Subcutaneous abdominal adipose tissue (tissue), 5 donors: ENCODE data around the gene AP3S1.
A peak's percentile ranks its signal among the peaks of the same experiment; 100 is the strongest.

ENCODE experiments used
- H3K27ac ChIP-seq: one replicate; pipeline ENCODE4 v1.7.0; 2013; ENCODE audit warnings: low read depth, mild to moderate bottlenecking, inconsistent platforms, low read length, moderate library complexity
- H3K27me3 ChIP-seq, 5 donors: one replicate each; pipeline ENCODE4 v1.7.0; 2013; ENCODE audit warnings: low read length in 5 of 5, inconsistent platforms in 1 of 5; ENCODE audit not compliant: control insufficient read depth in 5 of 5, insufficient read depth in 4 of 5
- H3K36me3 ChIP-seq, 5 donors: one replicate each; pipeline ENCODE4 v1.7.0; 2013; ENCODE audit warnings: low read length in 5 of 5; ENCODE audit not compliant: control insufficient read depth in 5 of 5, insufficient read depth in 5 of 5
- H3K4me1 ChIP-seq, 5 donors: one replicate each; pipeline ENCODE4 v1.7.0; 2013; ENCODE audit warnings: low read length in 5 of 5, mild to moderate bottlenecking in 3 of 5, moderate library complexity in 1 of 5; ENCODE audit not compliant: control insufficient read depth in 5 of 5, insufficient read depth in 5 of 5
- H3K4me3 ChIP-seq, 5 donors: one replicate each; pipeline ENCODE4 v1.7.0; 2013; ENCODE audit warnings: low read length in 5 of 5, low read depth in 1 of 5
- H3K9ac ChIP-seq, 5 donors: one replicate each; pipeline ENCODE4 v1.7.0; 2013; ENCODE audit warnings: low read length in 5 of 5, mild to moderate bottlenecking in 4 of 5, moderate library complexity in 3 of 5
- H3K9me3 ChIP-seq, 5 donors: one replicate each; pipeline ENCODE4 v1.7.0; 2013; ENCODE audit warnings: low read length in 5 of 5; ENCODE audit not compliant: control insufficient read depth in 5 of 5
- donor health status: healthy.
- donor health status: healthy.
- donor health status: healthy.
- donor health status: healthy.
- donor health status: healthy.

AP3S1 gene

DNA sequence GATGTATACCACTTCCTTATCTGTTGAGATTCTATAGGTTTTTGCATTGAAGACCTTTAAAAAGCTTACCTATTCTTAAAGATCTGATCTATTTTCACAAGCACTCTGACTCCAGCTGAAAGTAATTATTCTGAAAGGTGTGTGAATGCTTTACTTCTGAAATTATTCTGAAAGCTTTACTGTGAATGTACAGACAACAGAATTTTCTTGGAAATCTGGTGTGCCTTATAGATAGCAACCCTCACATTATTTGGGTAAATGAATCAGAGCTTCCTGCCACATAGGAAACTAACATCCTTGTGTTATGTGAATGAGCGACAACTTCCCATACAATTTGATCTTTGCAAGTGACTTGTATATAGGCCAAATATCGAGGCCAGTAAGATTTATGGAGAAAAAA, 31.8 kb upstream of the AP3S1 start:
- H3K27me3 ChIP-seq = peaks cover 0 to 11% (median 3%) of the 10 kb centered on the region in 5 donors
- peak overlapping the region; percentile 47 for H3K27ac ChIP-seq
- H3K4me3 ChIP-seq = no peak overlapping the region
- H3K36me3 ChIP-seq = peaks cover 0 to 55% (median 20%) of the 10 kb centered on the region in 5 donors
- H3K9me3 ChIP-seq = no peaks in the 10 kb centered on the region
- H3K4me1 ChIP-seq = peaks cover 0 to 40% (median 20%) of the 10 kb centered on the region in 5 donors
- H3K9ac ChIP-seq = no peak overlapping the region

DNA sequence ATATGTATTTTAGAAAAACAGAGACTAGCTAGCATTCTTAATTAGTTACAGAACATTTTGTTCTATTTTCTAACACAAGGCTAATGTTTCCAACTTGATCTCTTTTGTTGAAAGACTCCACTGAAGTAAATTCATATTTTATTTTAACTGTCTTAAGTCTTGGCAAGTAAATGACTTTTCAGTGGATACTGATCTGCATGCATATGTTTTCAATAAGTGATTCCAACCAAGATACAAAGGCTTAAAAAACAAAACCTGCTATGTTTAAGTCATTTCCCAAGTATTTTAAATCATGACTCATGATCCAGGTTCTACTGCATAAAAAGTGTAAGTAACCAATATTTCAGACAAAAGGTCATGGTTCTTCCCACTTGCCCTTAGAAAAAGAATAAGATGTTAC, 31.0 kb upstream of the AP3S1 start:
- Histone ChIP-seq H3K4me3 (no peak overlapping the region), H3K27ac (peak overlapping the region; percentile 47), H3K4me1 (peaks cover 0 to 48% (median 28%) of the 10 kb centered on the region in 5 donors), H3K9me3 (no peaks in the 10 kb centered on the region), H3K9ac (peak overlapping the region in 1 of 5 donors; percentile 25), H3K36me3 (peaks cover 0 to 47% (median 14%) of the 10 kb centered on the region in 5 donors), H3K27me3 (peaks cover 0 to 18% (median 3%) of the 10 kb centered on the region in 5 donors)

- Histone ChIP-seq H3K27me3 (peaks cover 0 to 23% (median 5%) of the 10 kb centered on the region in 5 donors), H3K4me1 (peaks cover 0 to 54% (median 34%) of the 10 kb centered on the region in 5 donors), H3K4me3 (no peak overlapping the region), H3K36me3 (peaks cover 0 to 41% (median 12%) of the 10 kb centered on the region in 5 donors), H3K27ac (peak overlapping the region; percentile 20), H3K9ac (no peak overlapping the region), H3K9me3 (no peaks in the 10 kb centered on the region)
Measured at GRCh38 chr5:115811406-115811805, 30.3 kb upstream of the AP3S1 start.

DNA sequence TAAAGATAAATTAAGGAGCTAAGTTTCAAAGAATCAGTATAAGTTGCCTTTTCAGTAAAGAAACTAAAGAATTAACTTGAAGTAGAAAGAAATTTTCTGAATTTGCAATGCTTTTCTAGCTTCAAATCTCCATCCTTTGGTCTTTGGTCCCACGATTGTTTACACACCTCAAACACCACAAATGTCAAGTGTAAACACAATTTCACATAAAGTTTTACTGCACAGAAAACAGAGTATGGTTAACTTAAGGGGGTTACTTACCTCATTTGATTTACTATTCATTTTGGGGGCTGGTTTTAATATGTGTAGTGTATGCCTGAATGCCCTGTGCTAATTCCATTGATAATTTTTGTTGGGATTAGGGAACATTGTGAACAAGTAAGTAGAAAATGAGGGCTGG, 29.4 kb upstream of the AP3S1 start:
- peaks cover 0 to 23% (median 5%) of the 10 kb centered on the region in 5 donors for H3K27me3 ChIP-seq

GRCh38 chr5:115813719-115814118, 28.0 kb upstream of the AP3S1 start:
- Histone ChIP-seq H3K9ac (peak overlapping the region in 3 of 5 donors; percentile 1 to 86 (median 42)), H3K27ac (no peak overlapping the region)

More for the DNA sequence above, 29.4 kb upstream of the AP3S1 start:
- Histone ChIP-seq H3K4me1 (peaks cover 0 to 58% (median 39%) of the 10 kb centered on the region in 5 donors), H3K9me3 (no peaks in the 10 kb centered on the region), H3K36me3 (peaks cover 0 to 33% (median 9%) of the 10 kb centered on the region in 5 donors), H3K27ac (no peak overlapping the region), H3K9ac (no peak overlapping the region), H3K4me3 (no peak overlapping the region)

GRCh38 chr5:115815006-115815692, 26.6 kb upstream of the AP3S1 start:
- H3K27me3 ChIP-seq = peaks cover 0 to 23% (median 5%) of the 10 kb centered on the region in 5 donors
- H3K27ac ChIP-seq = peak overlapping the region; percentile 88
- H3K9ac ChIP-seq = peak overlapping the region; percentile 31 to 86 (median 70)
- H3K4me1 ChIP-seq = peaks cover 0 to 58% (median 39%) of the 10 kb centered on the region in 5 donors
- peaks cover 0 to 21% (median 0%) of the 10 kb centered on the region in 5 donors for H3K36me3 ChIP-seq
- no peaks in the 10 kb centered on the region for H3K9me3 ChIP-seq
- peak overlapping the region; percentile 84 to 100 (median 88) for H3K4me3 ChIP-seq

More at GRCh38 chr5:115813719-115814118, 28.0 kb upstream of the AP3S1 start:
- peak overlapping the region; percentile 84 to 100 (median 88) for H3K4me3 ChIP-seq
- peaks cover 0 to 28% (median 8%) of the 10 kb centered on the region in 5 donors for H3K36me3 ChIP-seq
- H3K27me3 ChIP-seq = peaks cover 0 to 23% (median 5%) of the 10 kb centered on the region in 5 donors
- no peaks in the 10 kb centered on the region for H3K9me3 ChIP-seq
- peaks cover 0 to 63% (median 39%) of the 10 kb centered on the region in 5 donors for H3K4me1 ChIP-seq

- Histone ChIP-seq H3K36me3 (peaks cover 0 to 16% (median 0%) of the 10 kb centered on the region in 5 donors), H3K27me3 (peaks cover 0 to 23% (median 5%) of the 10 kb centered on the region in 5 donors), H3K9me3 (no peaks in the 10 kb centered on the region), H3K4me3 (peak overlapping the region; percentile 84 to 100 (median 90)), H3K9ac (peak overlapping the region; percentile 31 to 86 (median 70)), H3K4me1 (peaks cover 0 to 57% (median 39%) of the 10 kb centered on the region in 5 donors), H3K27ac (peak overlapping the region; percentile 88)
Measured at GRCh38 chr5:115815693-115816225, 26.0 kb upstream of the AP3S1 start.

DNA sequence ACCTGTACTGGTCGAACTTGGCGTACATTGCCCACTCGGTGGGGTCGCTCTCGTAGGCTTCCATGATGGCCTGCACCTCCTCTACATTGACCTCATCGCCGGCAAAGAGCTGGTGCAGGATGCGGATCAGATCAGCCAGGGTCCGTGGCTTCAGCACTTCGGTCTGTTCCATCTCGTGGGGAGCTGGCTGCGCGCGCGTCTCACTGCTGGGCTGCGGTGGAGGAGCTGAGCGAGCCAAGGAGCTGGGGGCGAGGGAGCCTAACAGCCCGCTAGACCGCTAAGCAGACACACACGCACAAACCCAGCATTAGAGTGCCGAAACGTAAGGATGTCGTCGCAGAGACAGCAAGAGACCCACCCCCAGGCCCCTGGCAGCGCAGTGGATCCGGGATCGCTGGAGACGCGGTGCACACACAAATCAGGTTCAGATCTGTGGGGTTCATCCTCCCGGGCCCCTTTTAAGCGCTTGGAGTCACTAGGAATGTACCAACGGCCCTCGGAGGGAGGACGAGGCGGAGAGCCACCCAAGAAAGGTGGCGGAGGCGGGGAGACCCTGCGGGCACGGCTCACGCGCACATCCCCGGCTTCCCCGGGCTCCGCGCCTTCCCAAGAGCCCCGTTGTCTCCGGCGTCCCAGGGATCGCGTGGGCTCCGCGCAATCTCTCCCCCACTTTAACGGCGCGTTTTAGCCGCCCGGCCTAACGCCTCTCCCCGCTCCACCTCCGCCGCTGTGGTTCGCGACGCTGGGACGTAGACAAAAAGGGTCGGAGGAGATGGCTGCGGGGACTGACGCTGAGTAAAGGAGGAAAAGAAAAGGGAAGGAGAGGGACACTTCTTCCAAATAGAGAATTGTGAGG, 25.3 kb upstream of the AP3S1 start, which contains the start of gene CDO1:
Gene CDO1 (minus strand): TSS at position 434 of the 856 bp plus-strand sequence. CDS start 262 bp downstream, at position 172.
- Histone ChIP-seq H3K9me3 (no peaks in the 10 kb centered on the region), H3K36me3 (peaks cover 0 to 9% (median 0%) of the 10 kb centered on the region in 5 donors), H3K27me3 (peaks cover 0 to 23% (median 5%) of the 10 kb centered on the region in 5 donors), H3K4me3 (peak within 1 kb of the TSS; percentile 84 to 100 (median 90)), H3K27ac (peak within 1 kb of the TSS; percentile 88), H3K9ac (peak within 1 kb of the TSS; percentile 34 to 86 (median 70)), H3K4me1 (peaks cover 0 to 51% (median 36%) of the 10 kb centered on the region in 5 donors)

DNA sequence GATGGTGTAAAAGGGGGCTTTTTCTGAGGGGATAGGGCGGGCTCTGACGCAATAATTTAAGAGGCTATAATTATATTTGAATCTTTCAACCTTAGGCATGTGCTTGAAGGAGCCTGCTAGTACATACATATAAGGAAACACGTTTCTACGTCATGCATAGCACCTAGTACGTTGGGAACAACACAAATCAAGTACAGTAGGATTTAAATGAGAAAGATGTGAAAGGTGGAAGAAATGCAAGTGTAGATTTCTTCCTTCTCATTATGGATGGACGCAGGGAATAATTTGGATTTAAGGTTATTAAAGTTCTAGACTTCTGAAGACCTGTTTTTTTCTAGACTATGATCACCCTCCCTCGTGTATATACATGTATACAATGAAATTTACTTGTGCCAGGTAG, 24.3 kb upstream of the AP3S1 start:
- Histone ChIP-seq H3K4me3 (peak overlapping the region in 1 of 5 donors; percentile 96), H3K9ac (peak overlapping the region in 3 of 5 donors; percentile 34 to 86 (median 85)), H3K4me1 (peaks cover 0 to 44% (median 36%) of the 10 kb centered on the region in 5 donors), H3K27me3 (peaks cover 0 to 23% (median 5%) of the 10 kb centered on the region in 5 donors), H3K9me3 (no peaks in the 10 kb centered on the region), H3K36me3 (peaks cover 0 to 2% (median 0%) of the 10 kb centered on the region in 5 donors), H3K27ac (no peak overlapping the region)
